Fibroblast of the aortic adventitia (primary cell): ENCODE data around the gene MTRR. TPM values are rescaled to one million over a fixed set of nuclear protein-coding genes. Genes with fewer than 3 reads are reported as not detected.

Experiments
- DNase-seq: peaks from one replicate; pipeline ENCODE4 v3.0.0-alpha.2; 2010; ENCODE audit warnings: low read depth
- H3K4me3 ChIP-seq: 2 replicates; pipeline ENCODE4 v1.5.1; 2011; ENCODE audit warnings: low read depth, mild to moderate bottlenecking, control low read depth, low read length, moderate library complexity
- CTCF ChIP-seq: IDR thresholded peaks from 2 replicates; pipeline ENCODE4 v1.5.1; 2011; ENCODE audit warnings: mild to moderate bottlenecking, low read length, control low read depth, inconsistent platforms; ENCODE audit not compliant: insufficient read depth
- total RNA-seq: library from RNA; depleted of rRNA; stranded (reverse); fragments of >200 nt; gene quantifications from 2 replicates; pipeline ENCODE4 v1.2.3, GENCODE V29; 2012; ENCODE audit warnings: low replicate concordance

The MTRR gene
- total RNA-seq, 1 donor = 40.3 TPM

- no peak overlapping the region for H3K4me3 ChIP-seq
- no peak for TF ChIP-seq CTCF
- DNase-seq = peak; percentile 25
These were observed 15.7 kb downstream of the MTRR start for GRCh38 chr5:7884491-7885267.

- no peak overlapping the region for H3K4me3 ChIP-seq
- TF ChIP-seq CTCF = peak; percentile 40
- DNase-seq = peak; percentile 73
These were observed 18.0 kb downstream of the MTRR start for GRCh38 chr5:7886849-7887475.

DNA sequence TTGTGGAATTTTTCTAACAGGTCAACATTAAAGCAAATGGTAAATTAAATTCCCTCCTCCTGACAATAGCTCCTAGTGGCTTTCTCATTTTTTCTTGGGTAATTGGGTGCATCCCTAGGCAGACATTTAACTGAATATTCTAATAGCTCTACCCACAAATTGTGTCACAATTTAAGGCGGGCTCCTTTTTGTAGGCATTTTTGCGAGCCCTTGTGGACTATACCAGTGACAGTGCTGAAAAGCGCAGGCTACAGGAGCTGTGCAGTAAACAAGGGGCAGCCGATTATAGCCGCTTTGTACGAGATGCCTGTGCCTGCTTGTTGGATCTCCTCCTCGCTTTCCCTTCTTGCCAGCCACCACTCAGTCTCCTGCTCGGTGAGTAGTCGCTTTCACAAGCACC lies 20.0 kb downstream of the MTRR start:
- TF ChIP-seq CTCF = no peak
- no peak overlapping the region for H3K4me3 ChIP-seq
- no peak for DNase-seq

- DNase-seq = no peak
- H3K4me3 ChIP-seq = no peak overlapping the region
- no peak for TF ChIP-seq CTCF
These were observed 25.5 kb downstream of the MTRR start for GRCh38 chr5:7894439-7894838.

DNA sequence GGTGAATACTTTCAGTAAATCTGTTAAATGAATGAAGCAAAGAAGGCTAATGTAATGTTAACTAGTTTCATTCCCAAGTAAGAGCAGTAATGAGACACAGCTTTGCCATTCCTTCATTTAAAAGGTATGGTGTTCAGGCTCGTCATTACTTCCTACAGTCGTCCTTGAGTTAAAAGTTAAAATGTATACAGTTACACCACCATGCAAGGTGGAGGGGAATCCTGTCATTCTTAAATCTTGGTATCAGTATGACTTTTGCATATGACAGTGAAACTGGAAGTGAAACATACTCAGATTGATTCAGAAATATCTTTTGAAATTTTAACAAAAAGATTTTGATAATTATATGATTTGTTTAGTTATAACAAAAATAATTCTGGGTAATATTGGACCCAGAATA lies 25.9 kb downstream of the MTRR start:
- no peak for DNase-seq
- H3K4me3 ChIP-seq = no peak overlapping the region
- no peak for TF ChIP-seq CTCF

GRCh38 chr5:7897014-7897600 lies 28.2 kb downstream of the MTRR start:
- peak; percentile 27 for TF ChIP-seq CTCF
- H3K4me3 ChIP-seq = no peak overlapping the region
- DNase-seq = peak; percentile 25
